Fibroblast of lung (primary cell): ENCODE data around the gene DGKE. TPM values are rescaled to one million over a fixed set of nuclear protein-coding genes. Genes with fewer than 3 reads are reported as not detected.

Experiments used
- DNase-seq, 2 donors: peaks; one replicate each; pipeline versions ENCODE4 v3.0.0 to v3.0.0-alpha.2; 2010; ENCODE audit warnings: low read depth in 2 of 2
- H2AFZ ChIP-seq: 2 replicates; pipeline ENCODE4 v1.5.1; 2012; ENCODE audit warnings: low read length, control low read depth, inconsistent platforms
- H3K27ac ChIP-seq: 2 replicates; pipeline ENCODE4 v1.5.1; 2011; ENCODE audit warnings: low read length, control low read depth; ENCODE audit not compliant: insufficient read depth
- H3K27me3 ChIP-seq: 2 replicates; pipeline ENCODE4 v1.5.1; 2011; ENCODE audit warnings: mild to moderate bottlenecking, low read length; ENCODE audit not compliant: control insufficient read depth, insufficient read depth
- H3K36me3 ChIP-seq: 2 replicates; pipeline ENCODE4 v1.5.1; 2011; ENCODE audit warnings: low read length; ENCODE audit not compliant: control insufficient read depth, insufficient read depth
- H3K4me1 ChIP-seq: 2 replicates; pipeline ENCODE4 v1.5.1; 2011; ENCODE audit warnings: low read length; ENCODE audit not compliant: control insufficient read depth, insufficient read depth; ENCODE audit errors: extremely low read depth
- H3K4me2 ChIP-seq: 2 replicates; pipeline ENCODE4 v1.5.1; 2011; ENCODE audit warnings: low read length, control low read depth; ENCODE audit not compliant: insufficient read depth; ENCODE audit errors: extremely low read depth
- H3K4me3 ChIP-seq, 4 experiments: fragments of 200-600 bp in 1 of 4; sonication (generic) in 1 of 4; replicated peaks in 1 of 4; 2 replicates each; pipeline ENCODE4 v1.5.1; 2011 to 2016; ENCODE audit warnings: low read length in 4 of 4, low read depth in 3 of 4, mild to moderate bottlenecking in 3 of 4, control low read depth in 2 of 4, inconsistent platforms in 1 of 4, mixed read lengths in 1 of 4; ENCODE audit not compliant: insufficient read depth in 1 of 4; ENCODE audit errors: control extremely low read depth in 1 of 4
- H3K79me2 ChIP-seq: 2 replicates; pipeline ENCODE4 v1.5.1; 2012; ENCODE audit warnings: mild to moderate bottlenecking, low read length, inconsistent platforms; ENCODE audit not compliant: control insufficient read depth, insufficient read depth
- H3K9ac ChIP-seq: 2 replicates; pipeline ENCODE4 v1.5.1; 2011; ENCODE audit warnings: mild to moderate bottlenecking, low read length, control low read depth; ENCODE audit not compliant: insufficient read depth
- H3K9me3 ChIP-seq: 2 replicates; pipeline ENCODE4 v1.5.1; 2012; ENCODE audit warnings: low read depth, low read length; ENCODE audit not compliant: control insufficient read depth, insufficient read depth
- H4K20me1 ChIP-seq: 2 replicates; pipeline ENCODE4 v1.5.1; 2011; ENCODE audit warnings: low read length; ENCODE audit not compliant: control insufficient read depth, insufficient read depth; ENCODE audit errors: extremely low read depth
- EZH2 ChIP-seq: IDR thresholded peaks from 2 replicates; pipeline ENCODE4 v1.5.1; 2012; ENCODE audit warnings: low read length, control low read depth, mild to moderate bottlenecking; ENCODE audit errors: missing control alignments
- polyA plus RNA-seq, 2 donors: library from polyadenylated mRNA; depleted of rRNA in 1 of 2; stranded (reverse) in 1 of 2; unstranded in 1 of 2; fragments of >200 nt; gene quantifications; 2 replicates each; pipeline ENCODE4 v1.2.1, GENCODE V29; 2011 to 2012; ENCODE audit warnings: missing spikeins in 1 of 2
- total RNA-seq: library from RNA; depleted of rRNA; stranded (reverse); fragments of >200 nt; gene quantifications from 2 replicates; pipeline ENCODE4 v1.2.1, GENCODE V29; 2014
- TF ChIP-seq, protein P1 (sequence below), 2 donors: IDR thresholded peaks in 1 of 2; conservative IDR thresholded peaks in 1 of 2; 1 replicate in 1 of 2; 2 replicates in 1 of 2; pipeline ENCODE4 v1.5.1; 2011 to 2012; ENCODE audit warnings: low read length in 2 of 2, control low read depth in 1 of 2, inconsistent platforms in 1 of 2, low read depth in 1 of 2, mild to moderate bottlenecking in 1 of 2

DGKE gene
- total and polyA plus RNA-seq, 2 donors (not counting 1 experiment from before 2014, with no cell fraction given) = 2.5 to 6.4 TPM

DNA sequence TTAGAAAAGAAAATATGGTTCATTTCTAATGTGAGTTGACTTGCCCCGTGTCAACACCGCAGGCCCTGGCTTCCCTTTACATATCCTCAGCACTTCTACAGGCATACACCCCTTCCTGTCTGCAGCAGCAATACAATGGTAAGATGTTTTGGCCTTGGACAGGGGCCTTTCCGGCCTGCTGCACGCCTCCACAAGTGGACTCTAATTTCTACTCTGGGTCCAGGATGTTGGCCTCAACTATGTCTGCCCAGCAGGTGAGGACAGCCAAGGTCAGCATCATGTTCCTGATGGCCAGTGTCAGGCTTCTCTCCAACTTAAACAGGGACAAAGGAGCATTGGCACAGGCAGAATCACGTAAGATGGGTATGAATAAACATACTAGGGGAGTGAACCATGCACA is 11.2 kb upstream of the DGKE start:
- H2AFZ ChIP-seq = no peak overlapping the region
- H3K79me2 ChIP-seq = no peaks in the 10 kb centered on the region
- TF ChIP-seq EZH2 = no peak
- TF ChIP-seq, protein P1, sequence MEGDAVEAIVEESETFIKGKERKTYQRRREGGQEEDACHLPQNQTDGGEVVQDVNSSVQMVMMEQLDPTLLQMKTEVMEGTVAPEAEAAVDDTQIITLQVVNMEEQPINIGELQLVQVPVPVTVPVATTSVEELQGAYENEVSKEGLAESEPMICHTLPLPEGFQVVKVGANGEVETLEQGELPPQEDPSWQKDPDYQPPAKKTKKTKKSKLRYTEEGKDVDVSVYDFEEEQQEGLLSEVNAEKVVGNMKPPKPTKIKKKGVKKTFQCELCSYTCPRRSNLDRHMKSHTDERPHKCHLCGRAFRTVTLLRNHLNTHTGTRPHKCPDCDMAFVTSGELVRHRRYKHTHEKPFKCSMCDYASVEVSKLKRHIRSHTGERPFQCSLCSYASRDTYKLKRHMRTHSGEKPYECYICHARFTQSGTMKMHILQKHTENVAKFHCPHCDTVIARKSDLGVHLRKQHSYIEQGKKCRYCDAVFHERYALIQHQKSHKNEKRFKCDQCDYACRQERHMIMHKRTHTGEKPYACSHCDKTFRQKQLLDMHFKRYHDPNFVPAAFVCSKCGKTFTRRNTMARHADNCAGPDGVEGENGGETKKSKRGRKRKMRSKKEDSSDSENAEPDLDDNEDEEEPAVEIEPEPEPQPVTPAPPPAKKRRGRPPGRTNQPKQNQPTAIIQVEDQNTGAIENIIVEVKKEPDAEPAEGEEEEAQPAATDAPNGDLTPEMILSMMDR (conservative IDR thresholded peaks at IDR 0.05 in 1 of 2, IDR thresholded peaks at IDR 0.05 in 1 of 2; ENCODE audit: low read depth in 1 of 2, low read length in 2 of 2) = no peak

DNA sequence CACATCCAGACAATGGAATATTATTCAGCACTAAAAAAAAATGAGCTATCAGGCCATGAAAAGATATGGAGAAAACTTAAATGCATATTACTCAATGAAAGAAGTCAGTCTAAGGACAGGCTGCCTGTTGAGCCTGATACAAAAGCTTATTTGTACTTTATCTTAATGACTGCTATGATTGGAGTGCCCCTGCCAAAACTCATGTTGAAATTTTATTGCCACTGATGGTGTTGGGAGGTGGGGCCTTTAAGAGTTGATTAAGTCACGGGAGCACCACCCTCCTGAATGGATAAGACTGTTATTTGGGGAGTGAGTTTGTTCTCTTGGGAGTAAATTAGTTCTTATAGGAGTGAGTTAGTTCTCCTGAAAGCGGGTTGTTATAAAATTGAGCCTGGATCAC is 10.1 kb upstream of the DGKE start:
- Histone ChIP-seq H3K9ac (no peak overlapping the region), H3K79me2 (no peaks in the 10 kb centered on the region)

More for the DNA sequence above, 11.2 kb upstream of the DGKE start:
- no peak overlapping the region for H3K4me2 ChIP-seq
- no peaks in the 10 kb centered on the region for H3K27me3 ChIP-seq
- no peak for DNase-seq
- H3K4me3 ChIP-seq = no peak overlapping the region
- no peaks in the 10 kb centered on the region for H3K4me1 ChIP-seq
- H3K36me3 ChIP-seq = no peaks in the 10 kb centered on the region
- H3K9ac ChIP-seq = no peak overlapping the region
- H3K27ac ChIP-seq = no peak overlapping the region
- H3K9me3 ChIP-seq = no peaks in the 10 kb centered on the region
- no peaks in the 10 kb centered on the region for H4K20me1 ChIP-seq

DNA sequence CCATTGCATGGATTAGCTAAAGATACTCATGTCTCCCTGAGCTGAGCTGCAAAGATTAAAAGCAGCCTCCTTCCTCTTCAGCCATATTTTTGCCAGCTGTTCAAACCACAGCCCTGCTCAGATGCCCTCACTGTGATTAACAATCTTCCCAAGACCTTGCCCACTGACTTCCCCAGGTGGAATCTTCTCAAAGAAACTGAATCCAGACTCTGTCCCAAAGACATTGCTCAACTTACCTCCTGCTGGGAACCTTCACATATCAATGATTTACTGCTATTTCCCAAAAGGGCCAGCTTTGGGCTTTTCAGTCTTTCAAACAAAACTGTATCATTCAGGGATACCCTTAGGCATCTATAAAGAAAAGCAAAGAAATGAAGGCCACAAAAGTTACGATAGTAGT is 9.4 kb upstream of the DGKE start:
- no peak for DNase-seq
- TF ChIP-seq, protein P1 (conservative IDR thresholded peaks at IDR 0.05 in 1 of 2, IDR thresholded peaks at IDR 0.05 in 1 of 2; ENCODE audit: low read depth in 1 of 2, low read length in 2 of 2) = no peak
- TF ChIP-seq EZH2 = no peak
- H3K4me3 ChIP-seq = no peak overlapping the region

More for the DNA sequence above, 10.1 kb upstream of the DGKE start:
- H2AFZ ChIP-seq = no peak overlapping the region
- TF ChIP-seq, protein P1 (conservative IDR thresholded peaks at IDR 0.05 in 1 of 2, IDR thresholded peaks at IDR 0.05 in 1 of 2; ENCODE audit: low read depth in 1 of 2, low read length in 2 of 2) = no peak
- no peak for TF ChIP-seq EZH2
- no peak for DNase-seq
- no peak overlapping the region for H3K4me2 ChIP-seq
- H3K4me1 ChIP-seq = no peaks in the 10 kb centered on the region
- H3K36me3 ChIP-seq = no peaks in the 10 kb centered on the region
- no peaks in the 10 kb centered on the region for H4K20me1 ChIP-seq
- H3K9me3 ChIP-seq = no peaks in the 10 kb centered on the region
- no peaks in the 10 kb centered on the region for H3K27me3 ChIP-seq
- H3K4me3 ChIP-seq = no peak overlapping the region
- no peak overlapping the region for H3K27ac ChIP-seq

More for the DNA sequence above, 9.4 kb upstream of the DGKE start:
- H3K4me2 ChIP-seq = no peak overlapping the region
- H4K20me1 ChIP-seq = no peaks in the 10 kb centered on the region
- no peaks in the 10 kb centered on the region for H3K27me3 ChIP-seq
- no peak overlapping the region for H2AFZ ChIP-seq
- H3K79me2 ChIP-seq = peaks cover 2% of the 10 kb centered on the region
- H3K27ac ChIP-seq = no peak overlapping the region
- no peaks in the 10 kb centered on the region for H3K9me3 ChIP-seq
- no peak overlapping the region for H3K9ac ChIP-seq
- no peaks in the 10 kb centered on the region for H3K4me1 ChIP-seq
- H3K36me3 ChIP-seq = no peaks in the 10 kb centered on the region
